RCC 7860 (cell line): ENCODE measurements around the gene PLEKHB1.
"Not testable (repeated sequence)": the region's sequence is repeated elsewhere in the genome, so short reads cannot be mapped to it uniquely, and the experiment has no call there.

ENCODE experiments used
- DNase-seq: peaks from one replicate; pipeline ENCODE4 v3.0.0-alpha.2; 2015; ENCODE audit warnings: low spot score
- FAIRE-seq: peaks from 2 replicates; lab custom pipeline; 2012; peaks lifted over from hg19 to GRCh38; lab: Jason Lieb, UNC

PLEKHB1 gene

GRCh38 chr11:73667891-73668290 lies 21.5 kb downstream of the PLEKHB1 start:
- no peak for DNase-seq

GRCh38 chr11:73670808-73671207 lies 24.4 kb downstream of the PLEKHB1 start:
- FAIRE-seq (no peak), DNase-seq (no peak)

More at GRCh38 chr11:73667891-73668290, 21.5 kb downstream of the PLEKHB1 start:
- FAIRE-seq, result no peak

- DNase-seq (no peak), FAIRE-seq (no peak)
Observed at GRCh38 chr11:73671701-73672100, 25.3 kb downstream of the PLEKHB1 start.

- DNase-seq, FAIRE-seq: not testable (repeated sequence)
Observed at GRCh38 chr11:73676552-73676951, 30.2 kb downstream of the PLEKHB1 start.

GRCh38 chr11:73680687-73681086 lies 34.3 kb downstream of the PLEKHB1 start:
- FAIRE-seq, result no peak
- DNase-seq, result no peak

- DNase-seq (no peak), FAIRE-seq (no peak)
Observed at GRCh38 chr11:73693899-73694525, 47.6 kb downstream of the PLEKHB1 start.

GRCh38 chr11:73705053-73705452 lies 58.7 kb downstream of the PLEKHB1 start:
- FAIRE-seq (no peak), DNase-seq (no peak)

- FAIRE-seq (no peak), DNase-seq (no peak)
Observed at GRCh38 chr11:73710964-73711363, 64.6 kb downstream of the PLEKHB1 start.
